GM18526 (cell line): Measurements from ENCODE around the gene MMP1.

Experiments
- POLR2A ChIP-seq: IDR thresholded peaks from 3 replicates; pipeline ENCODE4 v1.6.1; 2011; ENCODE audit not compliant: insufficient read length; ENCODE audit errors: extremely low read depth

Gene MMP1

DNA sequence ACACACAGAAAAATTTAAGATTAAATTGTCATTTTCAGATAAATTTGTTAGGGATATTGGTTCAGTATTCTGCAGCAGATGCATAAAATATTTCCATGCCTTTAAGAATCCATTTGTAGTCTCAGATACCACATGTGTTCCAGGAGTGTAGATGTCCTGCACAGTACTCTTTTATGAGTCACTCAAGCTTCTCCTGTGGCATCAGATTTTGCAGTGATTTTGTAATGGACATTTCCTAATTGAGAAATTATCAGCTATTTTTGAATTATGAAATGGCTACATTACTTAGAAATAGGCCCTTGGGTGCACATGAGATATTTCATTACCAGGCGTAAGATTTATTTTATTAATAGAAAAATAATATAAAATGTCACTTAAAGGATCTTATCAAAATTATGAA is 26.6 kb upstream of the MMP1 start:
- TF ChIP-seq POLR2A = no peak

GRCh38 chr11:102819491-102819890 is 21.5 kb upstream of the MMP1 start:
- no peak for TF ChIP-seq POLR2A

DNA sequence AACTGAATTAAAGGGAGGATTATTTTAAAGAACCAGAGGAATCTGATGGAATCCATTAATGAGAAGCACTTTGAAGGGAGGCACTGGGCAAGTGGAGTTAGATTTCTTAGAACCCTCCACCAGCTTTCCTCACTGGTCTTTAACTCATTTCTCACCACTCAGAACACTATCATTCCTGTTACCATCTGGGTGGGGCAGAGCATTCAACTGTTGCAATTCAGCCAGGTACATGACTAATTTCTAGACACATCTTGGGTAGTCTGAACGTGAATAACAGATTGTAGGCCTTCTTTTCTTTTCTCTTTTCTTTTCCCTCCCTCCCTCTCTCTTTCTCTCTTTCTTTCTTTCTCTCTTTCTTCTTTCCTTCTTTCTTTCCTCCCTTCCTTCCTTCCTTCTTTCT is 15.5 kb upstream of the MMP1 start:
- no peak for TF ChIP-seq POLR2A

DNA sequence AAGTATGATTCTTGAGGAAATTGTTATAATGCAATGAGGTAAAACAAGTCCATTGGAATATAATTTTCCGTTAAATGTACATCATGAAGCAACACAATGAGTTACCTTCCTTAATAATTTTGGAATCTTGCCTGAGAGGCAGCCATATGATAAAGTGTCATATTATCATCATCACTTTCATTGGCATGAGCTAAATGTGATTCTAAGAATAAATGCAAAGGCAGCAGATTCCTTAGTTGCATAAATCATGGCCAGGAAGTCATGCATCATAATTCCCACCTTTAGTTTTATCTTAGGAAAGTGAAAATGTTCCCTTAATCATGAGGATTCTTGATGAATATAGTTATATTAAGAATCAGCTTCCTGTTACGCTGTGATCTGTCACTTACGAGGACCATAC is 14.2 kb upstream of the MMP1 start:
- TF ChIP-seq POLR2A = no peak

DNA sequence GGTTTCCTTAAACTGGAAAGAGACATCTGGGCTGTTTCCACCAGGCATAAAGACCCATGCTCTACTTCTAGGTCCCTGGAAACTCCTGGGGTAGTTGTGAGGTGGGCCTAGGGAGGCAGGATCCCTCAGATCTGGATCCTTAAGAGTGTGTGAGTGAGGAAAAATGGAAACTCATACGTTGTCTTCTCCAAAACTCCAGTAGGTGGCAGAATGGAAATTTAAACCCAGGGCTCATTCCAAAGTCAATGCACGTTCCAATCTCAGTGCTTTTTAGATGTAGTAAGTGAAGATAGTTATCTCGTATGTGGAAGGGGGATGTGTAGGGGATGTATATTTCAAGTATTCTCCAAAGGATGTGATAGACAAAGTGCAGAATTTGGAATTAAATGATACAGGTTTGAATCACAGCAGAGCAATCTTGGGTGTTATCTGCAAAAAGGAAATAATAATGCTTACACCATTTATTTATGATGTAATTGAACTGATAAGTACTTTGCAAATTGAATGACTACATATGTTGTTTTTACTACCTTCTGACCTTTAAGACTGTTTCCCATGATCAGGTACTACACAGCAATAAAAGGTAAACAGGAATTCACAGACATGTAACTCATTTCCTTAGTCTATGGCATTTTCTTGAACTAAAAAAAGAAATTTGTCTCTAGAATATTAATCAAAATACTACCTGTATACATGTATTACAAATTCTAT is 13.1 kb upstream of the MMP1 start:
- TF ChIP-seq POLR2A = no peak

DNA sequence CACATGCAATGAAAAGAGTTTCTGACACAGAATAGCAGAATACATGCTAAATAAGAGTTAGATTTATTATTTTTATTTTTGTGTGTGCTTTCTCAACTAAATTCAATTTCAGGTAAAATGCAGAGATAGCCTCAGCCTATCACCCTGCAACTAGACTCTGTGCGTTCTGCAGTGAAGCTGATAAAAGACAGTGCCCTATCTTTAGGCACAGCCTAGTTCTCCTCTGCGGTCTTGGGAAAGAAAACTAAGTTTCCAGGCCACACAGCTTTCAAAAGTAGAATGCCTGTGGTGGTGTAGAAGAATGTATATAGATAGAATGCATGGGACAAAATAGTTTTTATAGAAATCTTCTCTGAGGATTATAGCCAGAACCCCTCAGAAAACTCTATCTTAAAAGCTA is 12.0 kb upstream of the MMP1 start:
- no peak for TF ChIP-seq POLR2A

DNA sequence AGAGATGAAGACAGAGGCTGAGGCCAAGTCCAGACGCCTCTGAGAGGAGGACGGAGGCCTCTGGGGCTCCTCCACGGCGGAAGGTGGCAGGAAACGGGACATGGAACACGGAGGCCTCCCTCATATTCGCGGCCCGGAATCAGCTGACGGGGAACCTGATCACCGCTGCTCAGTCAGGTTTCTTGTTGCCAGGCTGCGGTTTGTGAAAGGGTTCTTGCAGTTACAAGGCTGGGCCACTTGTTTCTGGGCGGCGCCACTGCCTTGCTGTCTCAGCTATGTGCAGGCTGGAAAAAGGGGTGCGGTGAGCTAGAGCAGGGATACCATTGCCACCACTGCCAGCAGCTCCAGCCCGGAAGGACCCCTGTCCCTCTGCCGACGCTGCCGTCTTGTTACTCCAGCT is 10.0 kb upstream of the MMP1 start:
- no peak for TF ChIP-seq POLR2A

- TF ChIP-seq POLR2A = no peak
These were observed 8.3 kb upstream of the MMP1 start for GRCh38 chr11:102806296-102806695.

- TF ChIP-seq POLR2A = no peak
These were observed 4.4 kb upstream of the MMP1 start for GRCh38 chr11:102802341-102802740.

- no peak for TF ChIP-seq POLR2A
These were observed 2.8 kb upstream of the MMP1 start for GRCh38 chr11:102800767-102801166.

DNA sequence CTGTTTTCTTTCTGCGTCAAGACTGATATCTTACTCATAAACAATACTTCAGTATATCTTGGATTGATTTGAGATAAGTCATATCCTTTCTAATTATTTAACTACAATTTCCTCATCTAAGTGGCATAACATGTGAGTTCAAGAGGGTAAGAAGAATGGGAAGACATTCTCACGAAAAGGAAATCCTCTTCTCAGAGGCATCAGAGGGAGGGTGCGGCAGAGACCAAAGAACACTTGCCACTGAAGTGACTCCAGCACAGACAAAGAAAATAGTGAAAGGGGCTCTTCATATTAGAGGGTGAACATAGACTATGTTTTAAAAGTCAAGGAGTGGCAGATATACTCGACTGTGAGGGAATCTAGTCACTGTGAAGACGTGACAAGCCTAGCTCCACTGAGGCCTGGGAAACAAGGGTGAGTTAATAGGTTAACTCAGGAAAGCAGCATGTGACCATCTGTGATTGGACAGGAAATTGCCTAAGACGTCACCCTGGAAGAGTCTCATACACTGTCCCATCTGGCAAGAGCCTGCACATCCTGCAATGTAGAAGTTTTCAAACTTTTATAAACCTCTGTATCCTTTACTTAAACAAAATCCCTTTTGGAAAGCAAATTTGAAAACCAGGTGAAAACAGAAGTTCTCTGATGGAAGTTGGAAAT is 1.9 kb upstream of the MMP1 start:
- TF ChIP-seq POLR2A = no peak

GRCh38 chr11:102794382-102794781 is 3.6 kb downstream of the MMP1 start:
- no peak for TF ChIP-seq POLR2A

- no peak for TF ChIP-seq POLR2A
These were observed 4.2 kb downstream of the MMP1 start for GRCh38 chr11:102793677-102794290.

- TF ChIP-seq POLR2A = no peak
These were observed 5.4 kb downstream of the MMP1 start for GRCh38 chr11:102792604-102793003.

- TF ChIP-seq POLR2A = no peak
These were observed 6.5 kb downstream of the MMP1 start for GRCh38 chr11:102791271-102792036.
